ENCODE results near the gene ZNF507. TPM values are rescaled to one million over a fixed set of nuclear protein-coding genes. Genes with fewer than 3 reads are reported as not detected.

The ZNF507 gene
- total RNA-seq, 1 experiment from 2014 or later = 31.1 TPM

DNA sequence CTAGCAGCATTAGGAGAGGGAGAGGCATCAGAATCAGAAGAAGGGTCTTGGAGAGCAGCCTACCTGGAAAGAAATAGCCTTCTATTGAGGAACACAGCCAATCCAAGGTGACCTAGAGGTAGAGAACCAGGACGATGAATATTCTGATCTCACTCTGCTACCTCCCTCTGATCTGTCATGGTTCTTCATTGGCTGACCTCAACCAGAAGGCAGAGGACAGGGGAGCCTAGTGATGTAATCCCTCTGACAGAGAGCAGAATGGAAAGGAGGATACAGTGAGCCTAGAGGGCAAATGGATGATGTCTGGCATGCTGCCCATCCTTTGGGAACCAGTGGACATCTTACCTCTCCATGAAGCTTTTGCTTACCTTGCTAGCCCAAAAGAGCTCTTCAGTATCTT is 3.6 kb downstream of the ZNF507 start:
- Histone ChIP-seq H3K23me2 (ENCODE audit: insufficient read length, low read depth, low read length, poor library complexity, severe bottlenecking) (no peaks in the 10 kb centered on the region), H3T11ph (ENCODE audit: low read length) (no peak overlapping the region), H2BK120ac (ENCODE audit: low read depth, low read length, poor library complexity, severe bottlenecking) (no peak overlapping the region), H3K79me2 (ENCODE audit: insufficient read depth, low read length) (peaks cover 4% of the 10 kb centered on the region; the same call in 1 of the 2 replicates), H4K5ac (ENCODE audit: insufficient read length, low read depth, low read length) (no peak overlapping the region), H3K23ac (ENCODE audit: insufficient read length, low read depth, low read length) (no peak overlapping the region), H2BK5ac (ENCODE audit: insufficient read length, low read length) (no peak overlapping the region), H2AK5ac (ENCODE audit: insufficient read length, low read length) (no peak overlapping the region), H3K18ac (ENCODE audit: insufficient read length, low read depth, low read length) (no peak overlapping the region), H3K4me1 (ENCODE audit: insufficient read depth, low read length) (no peaks in the 10 kb centered on the region), H2BK15ac (ENCODE audit: low read depth, low read length) (no peak overlapping the region), H3K4me2 (ENCODE audit: insufficient read depth, insufficient read length, low read length) (no peak overlapping the region), H4K20me1 (ENCODE audit: control insufficient read depth, insufficient read depth, insufficient read length) (no peaks in the 10 kb centered on the region), H3K27ac (ENCODE audit: insufficient read length, low read depth, low read length) (no peak overlapping the region), H3K9ac (ENCODE audit: extremely low read depth, insufficient read length, low read length) (no peak overlapping the region), H3K4ac (ENCODE audit: low read depth, low read length) (no peak overlapping the region), H3K9me3 (ENCODE audit: control insufficient read depth, low read depth, low read length) (no peaks in the 10 kb centered on the region), H3K79me1 (ENCODE audit: insufficient read depth, low read depth, low read length, poor library complexity, severe bottlenecking) (no peaks in the 10 kb centered on the region), H3K56ac (ENCODE audit: insufficient read length, low read depth, low read length) (no peak overlapping the region), H2AFZ (ENCODE audit: low read length) (no peak overlapping the region), H3K27me3 (ENCODE audit: insufficient read depth, low read length) (no peaks in the 10 kb centered on the region), H2BK12ac (ENCODE audit: insufficient read length, low read depth, low read length) (no peak overlapping the region), H4K8ac (replicated peaks; ENCODE audit: insufficient read length, low read depth, low read length) (no peak overlapping the region), H3K14ac (ENCODE audit: insufficient read depth, low read length) (no peak overlapping the region), H2BK20ac (ENCODE audit: low read depth, low read length, poor library complexity, severe bottlenecking) (no peak overlapping the region), H4K91ac (ENCODE audit: insufficient read length, low read depth, low read length) (no peak overlapping the region)
- H3K27ac Mint-ChIP-seq = no peak overlapping the region
- peaks cover 28 to 45% (median 44%) of the 10 kb centered on the region in 3 experiments for H3K36me3 Mint-ChIP-seq (ENCODE audit: insufficient read depth in 1 of 3, low read depth in 3 of 3)
- no CpG with 5 or more reads among the region's 1 CpG for WGBS (ENCODE audit: extremely low coverage, insufficient read length, low lambda C conversion rate)
- H3K9me3 Mint-ChIP-seq = peaks cover 0 to 1% of the 10 kb centered on the region in 2 experiments; a peak in 1 of 5 replicates
- H3K27me3 Mint-ChIP-seq (ENCODE audit: low read depth) = no peaks in the 10 kb centered on the region
- H3K4me1 Mint-ChIP-seq = peaks cover 2 to 5% of the 10 kb centered on the region in 2 experiments; a peak in 2 of 4 replicates
- TF ChIP-seq, protein P1, sequence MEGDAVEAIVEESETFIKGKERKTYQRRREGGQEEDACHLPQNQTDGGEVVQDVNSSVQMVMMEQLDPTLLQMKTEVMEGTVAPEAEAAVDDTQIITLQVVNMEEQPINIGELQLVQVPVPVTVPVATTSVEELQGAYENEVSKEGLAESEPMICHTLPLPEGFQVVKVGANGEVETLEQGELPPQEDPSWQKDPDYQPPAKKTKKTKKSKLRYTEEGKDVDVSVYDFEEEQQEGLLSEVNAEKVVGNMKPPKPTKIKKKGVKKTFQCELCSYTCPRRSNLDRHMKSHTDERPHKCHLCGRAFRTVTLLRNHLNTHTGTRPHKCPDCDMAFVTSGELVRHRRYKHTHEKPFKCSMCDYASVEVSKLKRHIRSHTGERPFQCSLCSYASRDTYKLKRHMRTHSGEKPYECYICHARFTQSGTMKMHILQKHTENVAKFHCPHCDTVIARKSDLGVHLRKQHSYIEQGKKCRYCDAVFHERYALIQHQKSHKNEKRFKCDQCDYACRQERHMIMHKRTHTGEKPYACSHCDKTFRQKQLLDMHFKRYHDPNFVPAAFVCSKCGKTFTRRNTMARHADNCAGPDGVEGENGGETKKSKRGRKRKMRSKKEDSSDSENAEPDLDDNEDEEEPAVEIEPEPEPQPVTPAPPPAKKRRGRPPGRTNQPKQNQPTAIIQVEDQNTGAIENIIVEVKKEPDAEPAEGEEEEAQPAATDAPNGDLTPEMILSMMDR (conservative IDR thresholded peaks at IDR 0.05) = no peak
- H3K4me3 Mint-ChIP-seq = no peak overlapping the region
- no peak for DNase-seq

Data from H9 (cell line).